RKO (cell line): ENCODE data around the gene ALCAM.

Experiments
- DNase-seq: peaks from one replicate; pipeline ENCODE4 v3.0.0-alpha.2; 2016; ENCODE audit warnings: low spot score

The ALCAM gene

GRCh38 chr3:105429034-105429762 is 62.5 kb downstream of the ALCAM start:
- DNase-seq = no peak

DNA sequence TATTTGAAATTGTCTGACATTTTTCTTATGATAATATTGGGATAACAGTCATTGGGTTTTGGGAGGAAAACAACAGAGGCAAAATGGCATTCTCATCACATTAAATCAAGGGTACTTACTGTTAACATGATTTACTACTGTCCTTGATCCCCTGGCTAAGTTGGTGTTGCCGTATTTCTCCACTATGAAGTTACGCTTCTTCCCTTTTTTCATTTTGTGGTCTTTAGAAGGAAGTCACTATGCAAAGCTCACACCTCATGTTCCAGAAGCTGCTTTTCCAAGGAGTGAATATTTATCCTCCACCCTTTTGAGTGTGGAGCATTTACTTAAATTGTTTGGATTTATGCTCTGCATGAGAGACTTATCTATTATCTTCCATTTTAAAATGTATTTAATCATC is 63.7 kb downstream of the ALCAM start:
- no peak for DNase-seq

DNA sequence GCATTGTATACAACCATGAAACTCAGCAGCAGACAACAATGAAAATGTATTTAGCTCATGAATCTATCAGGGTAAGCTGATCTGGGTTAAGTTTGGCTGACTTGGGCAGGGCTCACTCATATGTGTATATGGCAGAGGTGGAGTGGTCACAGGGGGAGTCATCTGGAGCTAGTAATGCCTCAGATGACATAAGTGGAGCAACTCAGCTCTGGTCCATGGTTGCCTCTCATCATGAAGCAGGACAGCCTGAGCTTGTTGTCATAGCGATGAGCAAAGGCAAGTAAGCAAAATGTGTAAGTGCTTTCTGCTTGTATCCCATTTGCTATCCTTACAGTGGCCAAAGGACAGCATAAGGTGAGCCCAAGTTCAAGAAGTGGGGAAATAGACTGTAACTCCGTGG is 64.5 kb downstream of the ALCAM start:
- no peak for DNase-seq

- no peak for DNase-seq
Observed at GRCh38 chr3:105435277-105435676, 68.6 kb downstream of the ALCAM start.

GRCh38 chr3:105436687-105437086 is 70.0 kb downstream of the ALCAM start:
- no peak for DNase-seq

- DNase-seq = no peak
Observed at GRCh38 chr3:105440113-105440512, 73.4 kb downstream of the ALCAM start.

DNA sequence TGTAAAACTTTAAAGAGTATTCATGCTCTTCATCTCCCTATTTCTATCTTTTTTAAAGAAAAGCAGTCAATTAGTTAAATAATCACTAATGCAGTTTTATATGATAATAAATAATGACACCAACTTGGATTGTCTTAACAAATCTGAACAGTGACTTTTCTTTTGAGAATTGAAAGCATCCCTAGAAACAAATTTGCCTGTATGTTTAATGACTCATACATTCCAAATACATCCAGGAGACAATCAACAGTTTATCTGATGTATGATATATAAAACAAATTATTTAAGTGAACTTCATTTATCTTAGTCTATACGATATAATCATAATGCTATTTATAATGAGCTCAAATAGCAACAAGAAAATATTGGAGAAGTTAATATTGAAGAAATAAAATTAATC is 78.0 kb downstream of the ALCAM start:
- no peak for DNase-seq

- DNase-seq = no peak
Observed at GRCh38 chr3:105448338-105448982, 81.8 kb downstream of the ALCAM start.

- DNase-seq = no peak
Observed at GRCh38 chr3:105449414-105449813, 82.7 kb downstream of the ALCAM start.

DNA sequence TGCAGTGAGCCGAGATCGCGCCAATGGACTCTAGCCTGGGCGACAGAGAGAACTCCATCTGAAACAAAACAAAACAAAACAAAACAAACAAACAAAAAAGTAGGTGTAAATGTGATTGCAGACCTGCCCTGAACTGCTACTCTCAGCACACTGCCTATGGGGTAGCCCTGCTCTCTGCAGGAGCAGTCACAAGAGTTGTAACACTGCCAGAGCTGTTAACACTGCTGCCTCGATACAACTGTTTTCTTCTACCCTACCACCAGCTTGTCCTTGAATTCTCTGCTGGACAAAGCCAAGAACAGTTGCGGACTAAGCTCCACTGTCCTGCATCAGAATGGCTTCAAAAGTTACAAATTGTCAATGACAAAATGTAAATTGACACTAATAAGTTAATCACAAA is 89.3 kb downstream of the ALCAM start:
- DNase-seq = no peak

- DNase-seq = no peak
Observed at GRCh38 chr3:105458518-105459215, 92.0 kb downstream of the ALCAM start.

- no peak for DNase-seq
Observed at GRCh38 chr3:105459566-105460290, 93.0 kb downstream of the ALCAM start.

- DNase-seq = no peak
Observed at GRCh38 chr3:105463620-105464019, 96.9 kb downstream of the ALCAM start.

GRCh38 chr3:105465251-105465853 is 98.6 kb downstream of the ALCAM start:
- DNase-seq = no peak

GRCh38 chr3:105466072-105466471 is 99.4 kb downstream of the ALCAM start:
- no peak for DNase-seq

DNA sequence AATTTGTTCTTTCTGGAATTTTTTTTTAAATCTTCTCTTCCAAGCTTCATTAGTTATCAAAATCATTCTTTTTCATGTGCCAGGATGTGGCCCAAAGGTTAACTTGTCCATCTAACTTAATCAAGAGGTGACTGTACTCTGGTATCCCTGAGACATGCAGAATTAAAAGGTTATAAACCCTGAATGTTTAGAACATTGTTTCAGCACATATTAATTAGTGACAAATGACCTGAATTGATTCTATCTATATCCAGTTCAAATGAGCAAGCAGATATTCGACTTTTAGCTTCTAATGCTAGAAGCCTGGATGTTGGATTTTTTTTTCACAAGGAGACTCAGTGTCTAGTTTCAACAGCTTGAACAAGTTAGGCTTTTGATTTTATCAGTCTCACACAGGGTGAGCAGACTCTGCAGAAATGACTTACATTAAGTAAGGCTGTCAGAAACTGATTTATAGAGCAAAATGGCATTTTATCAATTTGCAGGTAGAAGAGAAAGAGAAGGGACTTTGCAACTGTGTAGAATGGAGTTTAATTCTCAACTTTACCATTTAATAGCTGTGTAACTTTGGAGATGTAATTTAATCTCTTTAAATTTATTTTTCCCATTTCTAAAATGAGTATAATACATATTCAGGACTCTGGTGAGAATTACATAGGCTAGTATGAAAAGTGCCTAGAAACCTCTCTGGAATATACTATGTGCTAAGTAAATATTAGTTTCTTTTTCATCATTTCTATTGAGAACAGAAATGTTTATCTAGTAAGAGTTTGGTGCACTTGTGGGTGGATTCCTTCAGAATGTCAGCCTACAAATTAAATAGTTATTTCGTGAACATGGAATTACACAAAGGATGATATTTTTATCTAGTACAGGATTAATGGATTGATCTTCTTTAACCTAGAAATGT is 100.0 kb downstream of the ALCAM start:
- no peak for DNase-seq

GRCh38 chr3:105470851-105471250 is 104.1 kb downstream of the ALCAM start:
- DNase-seq = no peak

GRCh38 chr3:105473521-105474223 is 107.0 kb downstream of the ALCAM start:
- peak; percentile 6 for DNase-seq

DNA sequence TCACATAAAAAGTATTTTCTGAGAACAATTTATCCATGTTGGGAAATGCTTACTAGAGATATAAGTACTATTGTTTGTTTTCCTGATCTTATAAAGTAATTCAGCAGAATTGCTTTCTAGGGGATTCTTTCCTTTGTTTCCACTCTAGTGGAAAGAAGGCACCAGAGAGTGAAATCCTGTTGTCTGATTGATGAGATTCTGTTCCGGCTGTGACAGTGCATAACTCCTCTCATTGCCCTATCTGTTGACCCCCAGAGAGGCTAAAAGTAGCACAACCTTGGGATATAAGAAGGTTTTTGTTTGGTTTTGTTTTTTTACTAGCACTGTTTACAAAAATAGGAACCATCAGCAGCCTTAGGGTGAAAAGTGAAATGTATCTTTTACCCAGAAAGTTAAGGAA is 114.1 kb downstream of the ALCAM start:
- DNase-seq = no peak

GRCh38 chr3:105483476-105483875 is 116.8 kb downstream of the ALCAM start:
- DNase-seq = no peak
